Measurements from ENCODE around the gene SPTB.

DNA sequence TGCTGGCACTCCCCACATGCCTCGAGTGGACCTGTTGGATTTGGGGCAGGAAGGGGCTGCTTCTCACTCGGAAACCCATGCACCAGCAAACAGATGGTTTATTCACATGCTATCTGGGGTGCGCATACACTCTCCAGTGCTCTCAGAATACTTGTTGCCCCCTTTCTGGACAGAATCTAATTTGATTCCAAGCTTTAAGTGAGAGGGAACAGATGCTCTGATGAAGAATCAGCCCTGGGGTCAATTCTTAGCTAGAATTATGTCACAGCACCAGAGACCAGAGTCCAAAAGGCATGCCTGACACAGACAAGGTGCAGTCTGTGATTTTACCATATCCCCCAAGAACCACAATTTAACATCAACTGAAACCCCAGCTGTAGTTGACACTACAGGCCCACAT lies 83.8 kb downstream of the SPTB start:
- TF ChIP-seq ELF4 (IDR thresholded peaks at IDR 0.05) = no peak
- no peak for TF ChIP-seq FOXM1 (IDR thresholded peaks at IDR 0.05; ENCODE audit: borderline replicate concordance)
- no peak for TF ChIP-seq FOXA1 (IDR thresholded peaks at IDR 0.05)
- no peak for TF ChIP-seq NFRKB (IDR thresholded peaks at IDR 0.05)
- no peak for TF ChIP-seq FOXK2 (IDR thresholded peaks at IDR 0.05)
- TF ChIP-seq HDGF (IDR thresholded peaks at IDR 0.05; ENCODE audit: borderline replicate concordance) = no peak
- no peak for TF ChIP-seq SUZ12 (IDR thresholded peaks at IDR 0.05)
- no peak for TF ChIP-seq SP1 (IDR thresholded peaks at IDR 0.05)
- no peak for TF ChIP-seq BHLHE40 (IDR thresholded peaks at IDR 0.05; ENCODE audit: borderline replicate concordance)
- no peak for TF ChIP-seq ZNF384 (IDR thresholded peaks at IDR 0.05)
